Right renal pelvis (tissue), 4 donors: Measurements from ENCODE around the gene ARL4A. TPM values are rescaled to one million over a fixed set of nuclear protein-coding genes. Genes with fewer than 3 reads are reported as not detected.
"Not testable (repeated sequence)": the region's sequence is repeated elsewhere in the genome, so short reads cannot be mapped to it uniquely, and the experiment has no call there.

Experiments
- DNase-seq, 4 donors: peaks; one replicate each; pipeline ENCODE4 v3.0.0-alpha.2; 2013; ENCODE audit warnings: low read depth in 4 of 4, low spot score in 3 of 4, missing footprints in 1 of 4
- polyA plus RNA-seq, 4 donors: library from polyadenylated mRNA; unstranded; fragments of 120-200 nt; gene quantifications; one replicate each; pipeline ENCODE4 v1.2.1, GENCODE V29; 2013; ENCODE audit not compliant: insufficient read length in 4 of 4

The ARL4A gene
- polyA plus RNA-seq, result 10 to 100 TPM; 27.2 to 37.4 (median 34.5) TPM

- peak; percentile 95 to 98 (median 97) for DNase-seq
Measured at GRCh38 chr7:12686891-12687717, at the start of gene ARL4A. Gene ARL4A, plus strand, starts transcription at chr7:12687633. Its CDS starts 622 bp downstream, at chr7:12688255.

GRCh38 chr7:12637819-12638592 is 49.4 kb upstream of the ARL4A start:
- DNase-seq, result no peak

- DNase-seq, result no peak
Measured at GRCh38 chr7:12638851-12639456, 48.5 kb upstream of the ARL4A start.

- no peak for DNase-seq
Measured at GRCh38 chr7:12640299-12641096, 46.9 kb upstream of the ARL4A start.

GRCh38 chr7:12641196-12641595 is 46.2 kb upstream of the ARL4A start:
- no peak for DNase-seq

GRCh38 chr7:12642508-12642907 is 44.9 kb upstream of the ARL4A start:
- DNase-seq, result no peak

GRCh38 chr7:12643001-12643643 is 44.3 kb upstream of the ARL4A start:
- DNase-seq, result no peak

GRCh38 chr7:12643644-12644043 is 43.8 kb upstream of the ARL4A start:
- no peak for DNase-seq

- not testable (repeated sequence) for DNase-seq
Measured at GRCh38 chr7:12645212-12645611, 42.2 kb upstream of the ARL4A start.

- no peak for DNase-seq
Measured at GRCh38 chr7:12646139-12646538, 41.3 kb upstream of the ARL4A start.

GRCh38 chr7:12647364-12648219 is 39.8 kb upstream of the ARL4A start:
- no peak for DNase-seq

GRCh38 chr7:12648704-12649261 is 38.6 kb upstream of the ARL4A start:
- DNase-seq, result no peak

GRCh38 chr7:12649348-12649747 is 38.1 kb upstream of the ARL4A start:
- DNase-seq, result no peak

GRCh38 chr7:12650080-12650479 is 37.4 kb upstream of the ARL4A start:
- DNase-seq, result no peak

GRCh38 chr7:12653110-12653509 is 34.3 kb upstream of the ARL4A start:
- no peak for DNase-seq

GRCh38 chr7:12653518-12653917 is 33.9 kb upstream of the ARL4A start:
- DNase-seq, result no peak

GRCh38 chr7:12655161-12655560 is 32.3 kb upstream of the ARL4A start:
- DNase-seq, result no peak

- DNase-seq, result not testable (repeated sequence)
Measured at GRCh38 chr7:12660423-12660822, 27.0 kb upstream of the ARL4A start.

GRCh38 chr7:12660986-12661385 is 26.4 kb upstream of the ARL4A start:
- DNase-seq, result not testable (repeated sequence)
